GM18517 (cell line): ENCODE results near the gene GPR183.

ENCODE experiments used
- ATAC-seq: cut with Tn5 transposase; IDR thresholded peaks from one replicate; pipeline ENCODE4 v1.9.1; 2021; ENCODE audit warnings: mild to moderate bottlenecking, moderate library complexity; ENCODE audit not compliant: unreplicated experiment

Gene GPR183

GRCh38 chr13:99273128-99273527 is 34.1 kb downstream of the GPR183 start:
- no peak for ATAC-seq

DNA sequence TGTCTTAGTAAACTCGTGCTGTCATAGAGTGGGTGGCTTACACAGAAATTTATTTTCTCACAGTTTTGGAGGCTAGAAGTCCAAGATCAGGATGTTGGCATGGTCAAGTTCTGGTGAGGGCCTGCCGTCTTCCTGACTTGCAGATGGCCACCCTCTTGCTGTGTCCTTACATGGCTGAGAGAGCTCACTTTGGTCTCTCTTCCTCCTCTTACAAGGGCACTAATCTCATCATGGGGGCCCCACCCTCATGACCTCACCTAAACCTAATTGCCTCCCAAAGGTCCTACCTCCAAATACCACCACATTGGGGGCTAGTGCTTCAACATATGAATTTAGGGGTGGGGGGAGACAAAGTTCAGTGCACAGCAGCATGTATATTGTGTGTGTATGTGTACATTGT is 34.7 kb downstream of the GPR183 start:
- ATAC-seq, result no peak

DNA sequence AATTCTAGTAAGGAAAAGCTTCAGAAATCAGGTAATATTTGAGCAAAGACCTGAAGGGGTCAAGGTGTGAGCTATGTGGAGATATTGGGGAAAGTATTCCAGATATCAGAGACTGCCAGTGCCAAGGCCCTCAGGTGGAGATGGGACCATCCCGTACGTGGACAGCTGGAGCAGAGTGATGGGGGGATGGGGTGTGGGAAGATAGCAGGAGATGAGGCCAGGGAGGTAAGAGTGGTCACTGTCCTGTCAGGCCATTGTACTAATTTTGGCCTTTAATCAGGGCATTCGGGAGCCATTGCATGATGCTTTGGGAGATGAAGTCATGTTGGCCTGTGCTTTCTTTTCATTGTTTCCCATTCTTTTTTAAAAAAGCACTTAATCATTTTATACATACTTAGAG is 36.0 kb downstream of the GPR183 start:
- ATAC-seq, result no peak

GRCh38 chr13:99270518-99270917 is 36.7 kb downstream of the GPR183 start:
- ATAC-seq, result no peak

DNA sequence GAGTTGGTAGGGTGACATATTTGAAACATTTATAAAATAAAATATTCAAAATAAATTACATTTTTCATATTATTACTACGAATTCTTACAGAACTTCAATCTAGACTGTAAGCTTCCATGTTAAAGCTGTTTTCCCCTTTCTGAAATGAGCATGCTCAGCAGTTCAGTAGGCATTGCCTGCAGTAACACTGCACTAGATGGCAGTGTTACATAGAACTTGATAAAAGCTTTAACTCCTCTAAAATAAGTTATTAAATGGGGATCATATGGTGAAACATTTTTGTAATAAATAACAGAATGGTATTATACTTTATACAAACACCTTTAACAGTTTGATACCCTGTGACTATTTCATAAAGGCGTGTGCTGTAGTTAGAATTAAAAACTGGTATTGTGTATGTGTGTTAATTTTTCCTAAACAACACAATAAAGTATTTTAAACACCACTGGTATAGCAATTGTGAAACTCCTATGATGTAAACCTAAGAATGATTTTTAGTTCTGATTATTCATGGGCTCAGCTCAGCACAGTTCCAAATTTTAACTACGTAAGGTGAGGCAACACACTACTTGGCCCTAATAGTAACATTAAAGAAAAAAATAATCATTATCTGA is 37.5 kb downstream of the GPR183 start:
- ATAC-seq, result peak; percentile 76

DNA sequence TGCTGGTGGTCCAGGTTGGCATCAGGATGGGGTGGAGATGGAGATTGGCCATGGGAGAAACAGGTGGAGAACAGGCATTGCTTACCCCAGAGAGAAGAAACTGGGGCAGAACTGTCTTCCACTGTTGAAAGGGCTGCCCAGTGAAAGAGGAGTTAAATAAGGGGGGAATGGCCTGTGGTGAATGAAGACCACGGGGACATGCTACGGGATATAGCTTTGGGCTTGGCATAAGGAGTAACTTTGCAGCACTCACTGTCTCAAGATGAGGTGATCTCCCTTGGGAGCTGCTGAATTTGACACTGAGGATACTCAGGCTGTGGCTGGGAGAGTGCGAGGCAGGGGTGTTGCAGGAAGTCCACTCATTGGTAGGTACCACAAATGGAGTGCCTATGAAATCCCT is 38.4 kb downstream of the GPR183 start:
- ATAC-seq, result no peak

DNA sequence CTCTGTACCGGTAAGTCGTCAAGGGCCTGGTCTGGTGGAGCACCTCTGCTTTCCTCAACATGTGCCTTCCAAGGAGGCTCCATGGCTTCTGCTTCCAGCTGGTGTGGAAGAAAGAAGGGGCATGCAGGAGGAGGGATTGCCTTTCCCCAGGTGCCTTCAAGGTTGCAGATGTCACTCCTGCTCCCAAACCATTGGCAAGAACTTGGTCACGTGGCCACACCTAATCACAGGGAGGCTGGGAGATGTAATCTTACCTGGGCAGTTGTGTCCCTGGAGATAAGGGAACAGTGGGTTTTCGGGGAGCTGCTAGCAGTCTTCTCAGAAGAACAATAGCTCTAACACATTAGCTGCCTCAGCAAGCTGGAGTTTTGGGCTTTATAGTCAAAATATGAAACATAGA is 39.3 kb downstream of the GPR183 start:
- ATAC-seq, result no peak

DNA sequence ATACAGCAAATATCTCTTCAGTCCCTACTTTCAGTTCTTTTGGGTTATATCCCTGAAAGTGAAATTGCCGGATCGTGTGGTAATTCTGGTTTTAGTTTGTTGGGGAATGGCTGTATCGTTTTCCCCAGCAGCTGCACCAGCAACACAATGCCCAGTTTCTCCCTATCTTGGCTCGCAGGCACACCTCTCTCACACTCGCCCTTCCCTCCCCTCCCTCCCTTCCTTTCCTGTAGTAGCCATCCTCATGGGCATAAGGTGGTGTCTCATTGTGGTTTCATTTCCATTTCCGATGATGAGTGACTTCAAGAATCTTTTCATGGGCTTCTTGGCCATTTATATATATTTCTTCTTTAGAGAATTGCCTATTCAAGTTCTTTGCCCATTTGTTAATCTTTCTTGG is 40.4 kb downstream of the GPR183 start:
- no peak for ATAC-seq

GRCh38 chr13:99265821-99266426 is 41.3 kb downstream of the GPR183 start:
- peak; percentile 41 for ATAC-seq

DNA sequence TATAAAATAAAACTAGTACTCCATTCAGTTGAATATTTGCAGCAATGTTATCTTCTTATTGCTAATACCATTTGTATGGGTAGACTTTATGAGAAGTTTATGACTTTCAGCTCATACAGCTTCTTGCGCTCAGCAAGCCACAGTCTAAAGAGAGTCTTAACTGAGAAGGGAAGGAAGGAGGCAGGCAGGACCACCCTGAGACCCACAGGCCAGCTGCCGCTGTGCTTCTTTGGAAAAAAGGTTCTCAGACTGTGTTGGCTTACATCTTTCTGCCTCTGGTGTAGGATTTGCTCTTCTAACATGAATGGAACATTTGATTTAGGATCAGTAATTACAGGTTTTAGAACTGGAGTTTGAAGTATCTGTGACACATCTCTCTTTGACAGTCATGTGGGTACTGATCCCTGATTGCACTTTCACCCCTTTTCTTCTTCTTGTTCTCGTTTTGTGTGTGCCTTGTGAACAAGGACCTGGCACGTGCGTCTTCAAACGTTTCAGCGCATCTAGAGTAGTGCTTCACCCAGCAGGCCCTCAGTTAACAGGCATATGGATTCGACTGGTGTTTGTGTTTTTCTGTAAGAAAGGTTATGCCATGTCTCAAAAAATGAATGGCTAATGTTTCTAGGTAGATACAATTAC is 41.9 kb downstream of the GPR183 start:
- no peak for ATAC-seq

DNA sequence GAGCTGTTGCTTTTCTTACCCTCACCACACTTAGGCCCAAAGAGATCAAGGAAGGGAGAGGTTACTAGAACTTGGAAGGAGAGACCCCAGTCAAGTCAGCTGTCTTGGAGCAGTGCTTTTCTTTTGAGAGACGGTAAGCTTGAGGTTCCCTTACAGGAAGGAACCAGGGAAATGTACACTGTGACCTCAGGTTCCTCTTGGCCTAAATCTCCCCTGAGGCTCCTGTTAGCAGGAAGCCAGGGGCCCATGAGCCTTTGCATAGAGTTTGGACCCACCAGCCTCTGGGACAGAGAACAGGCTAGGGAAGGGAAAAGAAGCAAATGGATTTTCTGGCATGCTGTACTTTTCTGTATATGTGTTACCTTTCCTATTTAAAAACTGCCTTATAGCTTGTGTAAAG is 43.1 kb downstream of the GPR183 start:
- ATAC-seq, result no peak

DNA sequence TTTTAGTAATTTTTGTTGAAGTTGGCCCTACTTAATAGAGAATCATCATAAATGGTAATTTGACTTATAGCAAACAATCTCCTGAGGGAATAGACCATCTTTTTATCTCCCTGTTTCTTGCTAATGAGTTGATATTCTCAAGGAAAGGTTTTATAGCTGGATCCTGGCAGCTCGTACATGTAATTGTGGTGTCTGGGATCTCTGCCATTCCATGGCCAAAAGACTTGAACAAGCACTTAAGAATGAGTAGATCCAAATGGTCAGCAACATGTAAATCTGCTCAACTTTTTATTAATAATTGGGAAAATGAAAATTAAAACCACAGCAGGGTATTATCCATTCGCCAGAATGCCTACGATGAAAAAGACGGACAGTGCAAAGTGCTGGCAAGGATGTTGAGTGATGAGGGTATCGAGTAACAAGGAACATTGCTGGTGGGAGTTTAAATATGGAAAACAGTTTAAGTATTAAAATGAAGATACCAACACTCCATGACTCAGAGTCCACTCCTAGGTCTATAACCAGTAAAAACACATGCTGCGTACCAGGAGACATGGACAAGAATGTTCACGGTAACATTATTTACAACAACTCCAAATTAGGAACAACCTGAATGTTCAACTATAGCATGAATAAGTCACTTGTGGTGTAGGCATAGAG is 43.9 kb downstream of the GPR183 start:
- ATAC-seq, result no peak

DNA sequence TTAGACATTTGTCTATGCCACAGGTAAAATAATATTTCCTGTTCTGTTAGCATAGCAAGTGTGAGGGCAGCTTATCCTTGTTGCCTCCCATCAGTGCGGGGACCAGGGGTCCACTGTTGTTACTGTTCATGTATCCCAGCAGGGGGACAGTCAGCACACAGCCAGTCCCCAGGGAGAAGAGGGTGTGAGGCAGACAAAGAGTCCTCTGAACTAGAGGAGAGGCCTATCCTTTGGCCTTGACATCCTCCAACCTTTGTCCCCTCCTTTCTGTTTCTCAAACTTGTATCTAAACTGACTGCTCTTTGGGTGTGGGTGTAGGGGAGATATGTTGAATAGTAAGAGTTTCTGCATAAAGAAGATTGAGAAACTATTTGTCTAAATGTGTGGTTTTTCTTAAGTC is 46.1 kb downstream of the GPR183 start:
- no peak for ATAC-seq

DNA sequence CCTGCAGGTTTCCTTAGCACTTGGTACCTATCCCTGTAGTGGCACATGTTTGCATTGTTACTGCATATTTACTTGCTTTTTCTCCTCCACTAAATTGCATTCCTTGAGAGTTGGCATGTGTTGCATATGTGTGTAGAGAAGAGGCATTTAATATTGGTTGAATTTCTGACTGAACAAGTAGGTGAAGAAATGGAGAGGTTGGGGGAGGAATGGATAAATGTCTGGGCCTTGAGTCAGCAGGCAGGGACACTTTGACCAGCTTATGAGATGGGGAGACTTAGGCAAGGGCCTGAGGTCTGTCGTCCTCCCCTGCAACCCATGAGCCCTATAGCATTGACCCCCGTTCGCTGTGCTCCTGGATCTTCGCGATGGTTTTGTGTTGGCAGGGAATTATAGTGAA is 47.0 kb downstream of the GPR183 start:
- ATAC-seq, result no peak

DNA sequence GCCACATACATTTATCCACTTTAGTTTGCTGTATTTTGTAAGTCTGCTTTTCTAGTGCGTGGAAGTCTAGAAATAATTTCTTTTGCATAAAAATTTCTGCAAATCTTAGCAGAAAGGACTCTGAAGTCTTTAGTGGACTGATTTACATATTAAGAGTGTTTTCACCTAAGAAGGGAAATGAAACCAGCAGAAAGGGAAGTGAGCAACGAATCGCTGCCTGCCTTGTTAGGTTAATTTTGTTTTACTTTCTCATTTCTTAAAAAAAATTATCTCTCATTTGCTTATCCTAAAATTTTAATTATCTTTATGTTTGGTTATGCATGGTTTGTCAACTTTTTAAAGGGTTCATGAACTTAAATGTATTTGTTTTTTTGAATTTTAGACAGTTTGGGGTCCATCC is 48.3 kb downstream of the GPR183 start:
- peak; percentile 62 for ATAC-seq

DNA sequence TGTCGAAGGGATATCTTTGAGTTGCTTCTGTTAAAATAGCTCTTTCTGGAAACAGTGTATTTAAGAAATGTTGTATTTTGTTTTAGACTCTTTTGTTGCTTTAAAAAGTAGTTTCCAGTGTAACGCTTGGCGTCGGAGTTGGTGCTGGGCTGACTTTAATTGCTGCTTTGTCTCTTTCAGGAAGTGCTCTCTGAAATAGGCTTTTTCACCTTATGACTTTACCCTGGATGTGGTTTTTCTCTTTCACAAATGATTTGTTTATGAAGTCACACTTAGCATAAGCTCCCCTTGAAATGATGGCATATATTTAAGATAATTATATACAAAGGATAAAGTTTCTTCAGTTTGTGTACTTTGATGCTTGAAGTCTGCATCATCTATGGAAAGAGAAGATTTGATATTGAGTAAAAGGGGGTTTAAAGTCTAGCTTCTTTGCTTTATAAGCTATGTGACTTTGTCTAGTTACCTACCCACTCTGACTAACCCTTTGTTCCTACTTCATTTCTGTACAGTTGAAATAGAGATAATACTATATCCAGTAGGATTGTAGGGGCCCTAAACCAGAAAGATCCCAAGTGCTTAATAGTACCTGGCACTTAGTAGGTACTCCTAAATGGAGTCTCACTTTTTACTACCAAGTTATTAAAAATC is 48.9 kb downstream of the GPR183 start, which contains the start of gene GPR18:
GPR18 (minus strand) TSS at position 170 of the 651 bp plus-strand sequence. CDS start 2,507 bp downstream, outside the sequence.
- peak; percentile 96 for ATAC-seq

- no peak for ATAC-seq
Observed at GRCh38 chr13:99257291-99257690, 49.9 kb downstream of the GPR183 start.

GRCh38 chr13:99256709-99257108 is 50.5 kb downstream of the GPR183 start:
- no peak for ATAC-seq

GRCh38 chr13:99256283-99256682 is 50.9 kb downstream of the GPR183 start:
- no peak for ATAC-seq

- no peak for ATAC-seq
Observed at GRCh38 chr13:99255271-99255670, 51.9 kb downstream of the GPR183 start.

- ATAC-seq, result no peak
Observed at GRCh38 chr13:99254830-99255229, 52.4 kb downstream of the GPR183 start.
